OCI-LY7 (cell line): Measurements from ENCODE around the gene MACO1. TPM values are rescaled to one million over a fixed set of nuclear protein-coding genes. Genes with fewer than 3 reads are reported as not detected.
A peak's percentile ranks its signal among the peaks of the same experiment; 100 is the strongest.

ENCODE experiments used
- BruUV-seq: library from RNA; stranded (reverse); fragments of 400-500 nt; replicated peaks from 2 replicates; lab custom pipeline; 2021; lab: Mats Ljungman, UMichigan
- CTCF ChIA-PET: fragments of 300-600 bp; sonication (Branson Sonifier 250); formaldehyde crosslinking; loops from one replicate; lab custom pipeline; 2022; ENCODE audit warnings: antibody characterized with exemption; ENCODE audit not compliant: unreplicated experiment; lab: Charles Lee
- POLR2A ChIA-PET: fragments of 300-600 bp; sonication (Branson Sonifier 250); formaldehyde crosslinking; loops from one replicate; lab custom pipeline; 2022; ENCODE audit warnings: antibody characterized with exemption; lab: Charles Lee
- DNase-seq: peaks from one replicate; pipeline ENCODE4 v3.0.0-alpha.2; 2015; ENCODE audit warnings: low spot score
- H2AFZ ChIP-seq: fragments of 200-600 bp; sonication (generic), shearing (Covaris generic); 2 replicates; pipeline ENCODE4 v1.6.1; 2014; ENCODE audit warnings: mild to moderate bottlenecking, antibody characterized with exemption, low read length, moderate library complexity
- H3K27ac ChIP-seq: fragments of 200-600 bp; sonication (generic); 2 replicates; pipeline ENCODE4 v1.5.1; 2014; ENCODE audit warnings: mixed run types, low read depth, mild to moderate bottlenecking, moderate library complexity, low read length, inconsistent platforms; ENCODE audit not compliant: poor library complexity, severe bottlenecking
- H3K36me3 ChIP-seq: fragments of 200-600 bp; sonication (generic); 2 replicates; pipeline ENCODE4 v1.6.1; 2014; ENCODE audit warnings: mild to moderate bottlenecking, antibody characterized with exemption, low read length, moderate library complexity, mixed read lengths; ENCODE audit not compliant: insufficient read depth
- H3K4me1 ChIP-seq: fragments of 200-600 bp; sonication (generic); 2 replicates; pipeline ENCODE4 v1.5.1; 2014; ENCODE audit warnings: mild to moderate bottlenecking, low read length; ENCODE audit not compliant: insufficient read depth, poor library complexity, severe bottlenecking
- H3K4me2 ChIP-seq: fragments of 200-600 bp; sonication (generic); 2 replicates; pipeline ENCODE4 v1.6.1; 2014; ENCODE audit warnings: mild to moderate bottlenecking, low read length
- H3K4me3 ChIP-seq: fragments of 200-600 bp; sonication (generic); 2 replicates; pipeline ENCODE4 v1.5.1; 2014; ENCODE audit warnings: mild to moderate bottlenecking, low read depth, low read length; ENCODE audit not compliant: poor library complexity, severe bottlenecking
- H3K79me2 ChIP-seq: fragments of 200-600 bp; sonication (generic); 2 replicates; pipeline ENCODE4 v1.6.1; 2016; ENCODE audit warnings: low read depth, mild to moderate bottlenecking, low read length, moderate library complexity, mixed read lengths; ENCODE audit not compliant: insufficient read depth
- H3K9me2 ChIP-seq: fragments of 200-600 bp; sonication (generic); 2 replicates; pipeline ENCODE4 v1.6.1; 2016; ENCODE audit warnings: mild to moderate bottlenecking, low read length, mixed read lengths; ENCODE audit not compliant: insufficient read depth
- H3K9me3 ChIP-seq: fragments of 200-600 bp; sonication (generic); 2 replicates; pipeline ENCODE4 v1.6.1; 2014; ENCODE audit warnings: mild to moderate bottlenecking, mixed run types, low read length, mixed read lengths
- H4K20me1 ChIP-seq: fragments of 200-600 bp; sonication (generic); 2 replicates; pipeline ENCODE4 v1.6.1; 2014; ENCODE audit warnings: mild to moderate bottlenecking, antibody characterized with exemption, low read length, moderate library complexity, mixed read lengths; ENCODE audit not compliant: insufficient read depth
- CTCF ChIP-seq: fragments of 200-600 bp; sonication (generic); conservative IDR thresholded peaks from 2 replicates; pipeline ENCODE4 v1.5.1; 2014; ENCODE audit warnings: mild to moderate bottlenecking, antibody characterized with exemption, low read length, moderate library complexity, mixed read lengths
- EZH2phosphoT487 ChIP-seq: fragments of 200-600 bp; sonication (generic); IDR thresholded peaks from 2 replicates; pipeline ENCODE4 v1.6.1; 2018; ENCODE audit warnings: low read depth, borderline replicate concordance, mild to moderate bottlenecking, mixed run types, antibody characterized with exemption, low read length, moderate library complexity, mixed read lengths
- intact Hi-C: fragments of 100-400 bp; cut with micrococcal nuclease; formaldehyde crosslinking; loops from one replicate; pipeline ENCODE4 v1.10.0; 2022; ENCODE audit not compliant: unreplicated experiment
- total RNA-seq, 2 experiments: library from RNA; depleted of rRNA in 1 of 2; stranded (reverse); fragments of >200 nt in 1 of 2; shearing (Covaris generic) in 1 of 2; gene quantifications; 2 replicates each; pipeline ENCODE4 v1.2.3, GENCODE V29; 2014 to 2022

Gene MACO1
- total RNA-seq, 2 experiments from 2014 or later: 11.8 to 18.6 TPM

GRCh38 chr1:25544243-25544764 is 113.6 kb downstream of the MACO1 start:
- peak; percentile 19 for DNase-seq
- Histone ChIP-seq H3K4me2 (peak overlapping the region; percentile 80), H3K9me3 (no peaks in the 10 kb centered on the region), H3K27ac (no peak overlapping the region), H2AFZ (0 out of 2 replicates have a peak overlapping the region, but pooled peaks have one; percentile 25), H3K4me3 (peak overlapping the region; percentile 84), H3K4me1 (peaks cover 43% of the 10 kb centered on the region), H3K79me2 (peaks cover 9% of the 10 kb centered on the region; the same call in 1 of the 2 replicates), H3K36me3 (no peaks in the 10 kb centered on the region), H4K20me1 (no peaks in the 10 kb centered on the region), H3K9me2 (no peaks in the 10 kb centered on the region)
- intact Hi-C loops: no loop called here
- BruUV-seq: no TSS peak
- ChIA-PET CTCF (no interaction called here), POLR2A (interaction anchor here (0.7 kb wide), 1 partner anchor 22 kb away, joined by 3 read pairs; no protein-coding TSS in a partner anchor)
- TF ChIP-seq CTCF: no peak
- no peak for TF ChIP-seq EZH2phosphoT487

DNA sequence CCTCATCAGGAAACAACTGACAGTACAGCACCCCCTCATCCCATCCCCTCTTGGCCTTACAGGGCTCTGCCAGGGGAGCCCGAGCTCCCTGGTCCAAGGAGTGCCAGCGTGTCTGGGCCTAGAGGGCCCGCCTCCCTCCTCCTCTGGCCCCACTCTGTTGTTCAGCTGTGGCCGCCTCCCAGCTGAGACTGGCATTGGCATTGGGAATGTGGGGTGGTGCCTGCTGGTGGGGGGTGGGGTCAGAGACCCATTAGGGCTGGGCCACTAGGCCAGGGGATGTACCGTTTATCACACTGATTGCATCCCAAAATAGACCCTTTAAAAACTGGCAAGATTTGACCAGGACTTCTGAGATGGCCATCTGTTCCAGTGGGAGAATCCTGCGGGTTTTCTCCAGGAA is 114.1 kb downstream of the MACO1 start:
- H3K4me2 ChIP-seq: peak overlapping the region; percentile 80
- peaks cover 48% of the 10 kb centered on the region for H3K4me1 ChIP-seq
- peak overlapping the region; percentile 84 for H3K4me3 ChIP-seq
- no peaks in the 10 kb centered on the region for H4K20me1 ChIP-seq
- CTCF ChIA-PET: no interaction called here
- no peak overlapping the region for H3K27ac ChIP-seq
- no peaks in the 10 kb centered on the region for H3K36me3 ChIP-seq
- peaks cover 9% of the 10 kb centered on the region; the same call in 1 of the 2 replicates for H3K79me2 ChIP-seq
- DNase-seq: no peak
- no TSS peak for BruUV-seq
- intact Hi-C loops: no loop called here
- no peaks in the 10 kb centered on the region for H3K9me2 ChIP-seq
- TF ChIP-seq EZH2phosphoT487 (no peak), CTCF (no peak)
- H3K9me3 ChIP-seq: no peaks in the 10 kb centered on the region
- POLR2A ChIA-PET: no interaction called here
- no peak overlapping the region for H2AFZ ChIP-seq

DNA sequence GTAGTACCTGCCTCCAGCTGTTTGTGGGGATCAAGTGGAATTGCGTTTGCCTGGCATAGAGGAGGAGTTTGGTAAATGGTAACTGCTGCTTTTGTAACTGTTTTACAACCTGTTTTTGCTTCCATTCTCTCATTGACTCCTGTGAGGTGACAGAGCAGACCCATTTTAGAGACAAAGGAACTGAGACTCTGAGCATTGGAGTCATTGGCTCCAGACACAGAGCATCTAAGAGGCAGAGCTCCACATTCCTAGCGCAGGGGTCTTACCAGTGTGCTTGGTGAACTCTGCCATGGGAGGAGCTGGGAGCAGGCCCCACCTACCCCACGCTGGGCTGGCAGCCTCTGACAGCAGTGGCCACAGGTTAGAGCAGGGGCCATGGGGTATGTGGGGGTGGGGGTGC is 115.1 kb downstream of the MACO1 start:
- H3K9me2 ChIP-seq: no peaks in the 10 kb centered on the region
- intact Hi-C loops: loop anchor here (1.0 kb wide), 1 partner anchor 18 kb away; no protein-coding TSS in a partner anchor
- TF ChIP-seq CTCF (no peak), EZH2phosphoT487 (no peak)
- peak; percentile 16 for DNase-seq
- peak overlapping the region; percentile 84 for H3K4me3 ChIP-seq
- H3K36me3 ChIP-seq: no peaks in the 10 kb centered on the region
- H4K20me1 ChIP-seq: no peaks in the 10 kb centered on the region
- POLR2A ChIA-PET: interaction anchor here (0.6 to 7.0 kb wide), 2 partner anchors 21 to 393 kb away, joined by 4 to 51 read pairs; no protein-coding TSS in a partner anchor
- CTCF ChIA-PET: no interaction called here
- no peak overlapping the region for H2AFZ ChIP-seq
- no TSS peak for BruUV-seq
- peaks cover 16% of the 10 kb centered on the region; the same call in 1 of the 2 replicates for H3K79me2 ChIP-seq
- H3K4me1 ChIP-seq: peaks cover 57% of the 10 kb centered on the region
- H3K27ac ChIP-seq: no peak overlapping the region
- H3K4me2 ChIP-seq: peak overlapping the region; percentile 80
- H3K9me3 ChIP-seq: no peaks in the 10 kb centered on the region
